ENCODE results near the gene SUCLG2. TPM values are rescaled to one million over a fixed set of nuclear protein-coding genes. Genes with fewer than 3 reads are reported as not detected.

The SUCLG2 gene
- total and polyA plus RNA-seq, 9 of the 15 experiments (the other 6 are each of a cell fraction or from before 2014, with no cell fraction given), result 10.1 to 41.4 (median 29.0) TPM

DNA sequence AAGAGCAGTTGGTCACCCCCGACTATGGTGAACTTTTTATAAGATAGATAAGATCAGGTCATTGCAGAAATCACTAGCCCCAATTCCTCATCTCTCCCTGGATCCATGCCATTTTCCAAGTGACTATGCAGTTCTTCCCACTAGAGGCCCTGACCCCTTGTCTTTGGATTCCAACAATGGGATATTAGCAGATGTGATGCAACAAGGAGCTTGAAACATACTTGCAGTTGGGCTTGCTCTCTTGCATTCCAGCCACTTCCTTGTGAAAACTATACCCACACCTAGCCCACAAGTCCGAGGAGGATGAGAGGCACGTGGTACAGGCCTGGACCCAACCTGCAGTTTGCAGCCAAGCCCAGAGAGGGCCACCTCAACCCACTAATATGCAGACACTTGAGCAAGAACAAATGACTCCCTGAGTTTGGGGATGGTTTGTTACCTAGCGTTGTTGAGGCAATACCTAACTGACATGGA is 60.6 kb downstream of the SUCLG2 start (continued):
- no peak for TF ChIP-seq ZNF140 (CRISPR knock-in tag; IDR thresholded peaks at IDR 0.05)
- no peak for TF ChIP-seq VEZF1 (CRISPR knock-in tag; IDR thresholded peaks at IDR 0.05)
- no peak for TF ChIP-seq CBFA2T3 (IDR thresholded peaks at IDR 0.05)
- TF ChIP-seq, protein P1, sequence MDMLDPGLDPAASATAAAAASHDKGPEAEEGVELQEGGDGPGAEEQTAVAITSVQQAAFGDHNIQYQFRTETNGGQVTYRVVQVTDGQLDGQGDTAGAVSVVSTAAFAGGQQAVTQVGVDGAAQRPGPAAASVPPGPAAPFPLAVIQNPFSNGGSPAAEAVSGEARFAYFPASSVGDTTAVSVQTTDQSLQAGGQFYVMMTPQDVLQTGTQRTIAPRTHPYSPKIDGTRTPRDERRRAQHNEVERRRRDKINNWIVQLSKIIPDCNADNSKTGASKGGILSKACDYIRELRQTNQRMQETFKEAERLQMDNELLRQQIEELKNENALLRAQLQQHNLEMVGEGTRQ (CRISPR knock-in tag; IDR thresholded peaks at IDR 0.05), result no peak
- TF ChIP-seq JUND (IDR thresholded peaks at IDR 0.05; ENCODE audit: borderline replicate concordance, low read depth, low read length), result no peak
- TF ChIP-seq JUND (tag; IDR thresholded peaks at IDR 0.05; ENCODE audit: borderline replicate concordance, low read depth, low read length), result no peak
- TF ChIP-seq, protein P2, sequence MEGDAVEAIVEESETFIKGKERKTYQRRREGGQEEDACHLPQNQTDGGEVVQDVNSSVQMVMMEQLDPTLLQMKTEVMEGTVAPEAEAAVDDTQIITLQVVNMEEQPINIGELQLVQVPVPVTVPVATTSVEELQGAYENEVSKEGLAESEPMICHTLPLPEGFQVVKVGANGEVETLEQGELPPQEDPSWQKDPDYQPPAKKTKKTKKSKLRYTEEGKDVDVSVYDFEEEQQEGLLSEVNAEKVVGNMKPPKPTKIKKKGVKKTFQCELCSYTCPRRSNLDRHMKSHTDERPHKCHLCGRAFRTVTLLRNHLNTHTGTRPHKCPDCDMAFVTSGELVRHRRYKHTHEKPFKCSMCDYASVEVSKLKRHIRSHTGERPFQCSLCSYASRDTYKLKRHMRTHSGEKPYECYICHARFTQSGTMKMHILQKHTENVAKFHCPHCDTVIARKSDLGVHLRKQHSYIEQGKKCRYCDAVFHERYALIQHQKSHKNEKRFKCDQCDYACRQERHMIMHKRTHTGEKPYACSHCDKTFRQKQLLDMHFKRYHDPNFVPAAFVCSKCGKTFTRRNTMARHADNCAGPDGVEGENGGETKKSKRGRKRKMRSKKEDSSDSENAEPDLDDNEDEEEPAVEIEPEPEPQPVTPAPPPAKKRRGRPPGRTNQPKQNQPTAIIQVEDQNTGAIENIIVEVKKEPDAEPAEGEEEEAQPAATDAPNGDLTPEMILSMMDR (IDR thresholded peaks at IDR 0.05 in 2 of 3, conservative IDR thresholded peaks at IDR 0.05 in 1 of 3; ENCODE audit: insufficient read depth in 2 of 3, low read depth in 1 of 3, low read length in 3 of 3), result 0 out of 6 replicates have a peak, but pooled peaks of 2 of the 3 experiments have one; percentile 9 to 23
- TF ChIP-seq SMAD1 (IDR thresholded peaks at IDR 0.05; ENCODE audit: low read depth, low read length, partially characterized antibody), result no peak
- TF ChIP-seq RBM14 (IDR thresholded peaks at IDR 0.05; ENCODE audit: borderline replicate concordance, insufficient read depth, low read depth, low read length), result no peak
- TF ChIP-seq GTF2B (IDR thresholded peaks at IDR 0.05; ENCODE audit: extremely low read depth, insufficient read length), result no peak
- no peak for TF ChIP-seq ZFP30 (CRISPR knock-in tag; IDR thresholded peaks at IDR 0.05; ENCODE audit: borderline replicate concordance)
- TF ChIP-seq GTF3C2 (IDR thresholded peaks at IDR 0.05; ENCODE audit: borderline replicate concordance, extremely low read depth, insufficient read length), result no peak
- TF ChIP-seq KLF13 (tag; IDR thresholded peaks at IDR 0.05; ENCODE audit: borderline replicate concordance, low read depth), result no peak
- peak; percentile 16; the same call in 1 of the 2 replicates for TF ChIP-seq USF1 (CRISPR knock-in tag; IDR thresholded peaks at IDR 0.05)

Measured in K562 (cell line).